Activated CD4-positive, alpha-beta T cell treated with anti-CD3 and anti-CD28 coated beads, Interleukin-2, amount 50 U/mL, for 48 hours (primary cell): ENCODE data around the gene ARL2BP.
A peak's percentile ranks its signal among the peaks of the same experiment; 100 is the strongest.

ENCODE experiments used
- DNase-seq, 2 experiments: peaks; one replicate each; pipeline ENCODE4 v3.0.0-alpha.2; 2020

The ARL2BP gene

GRCh38 chr16:57283214-57283958 is 38.3 kb downstream of the ARL2BP start:
- no peak for DNase-seq

GRCh38 chr16:57283959-57284208 is 38.8 kb downstream of the ARL2BP start:
- no peak for DNase-seq

GRCh38 chr16:57284209-57284951 is 39.3 kb downstream of the ARL2BP start, which contains the start of gene PLLP:
Gene PLLP (minus strand): TSS chr16:57284672. CDS start chr16:57284540, 132 bp downstream.
- DNase-seq: peak; percentile 35 to 54

GRCh38 chr16:57284952-57285363 is 39.9 kb downstream of the ARL2BP start:
- DNase-seq: no peak

- DNase-seq: no peak
Measured at GRCh38 chr16:57285379-57285778, 40.3 kb downstream of the ARL2BP start.

- DNase-seq: no peak
Measured at GRCh38 chr16:57289391-57290257, 44.6 kb downstream of the ARL2BP start.

GRCh38 chr16:57297856-57298255 is 52.8 kb downstream of the ARL2BP start:
- peak; percentile 27 to 38 for DNase-seq

- DNase-seq: no peak
Measured at GRCh38 chr16:57299009-57299718, 54.1 kb downstream of the ARL2BP start.

- peak; percentile 86 to 88 for DNase-seq
Measured at GRCh38 chr16:57299719-57300386, 54.8 kb downstream of the ARL2BP start.

GRCh38 chr16:57300387-57301125 is 55.5 kb downstream of the ARL2BP start:
- peak; percentile 98 for DNase-seq

GRCh38 chr16:57301126-57301817 is 56.2 kb downstream of the ARL2BP start:
- DNase-seq: no peak
